HG03025 (cell line): ENCODE results near the gene NME7.
"Not testable (repeated sequence)": the region's sequence is repeated elsewhere in the genome, so short reads cannot be mapped to it uniquely, and the experiment has no call there.

Source experiments
- ATAC-seq: cut with Tn5 transposase; IDR thresholded peaks from one replicate; pipeline ENCODE4 v1.9.1; 2021; ENCODE audit warnings: mild to moderate bottlenecking, moderate library complexity; ENCODE audit not compliant: unreplicated experiment, low FRiP score

NME7 gene

DNA sequence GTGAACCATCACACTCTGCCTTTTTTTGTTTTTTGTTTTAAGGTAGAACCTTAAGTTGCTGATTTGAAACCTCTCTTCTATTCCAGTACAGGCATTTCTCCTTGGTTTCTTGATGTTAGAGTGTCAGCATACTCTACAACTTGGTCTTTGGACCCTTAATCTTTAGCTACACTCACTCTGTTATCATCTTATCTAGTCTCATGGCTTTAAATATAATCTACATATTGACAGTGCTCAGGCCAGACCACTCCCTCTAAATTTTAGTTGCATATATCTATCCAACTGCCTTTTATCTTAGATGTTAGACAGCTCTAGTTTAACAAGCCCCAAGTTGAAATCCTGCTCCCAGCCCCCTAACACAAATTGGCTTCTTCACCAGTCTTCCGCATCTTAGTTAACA is 22.1 kb downstream of the NME7 start:
- no peak for ATAC-seq

DNA sequence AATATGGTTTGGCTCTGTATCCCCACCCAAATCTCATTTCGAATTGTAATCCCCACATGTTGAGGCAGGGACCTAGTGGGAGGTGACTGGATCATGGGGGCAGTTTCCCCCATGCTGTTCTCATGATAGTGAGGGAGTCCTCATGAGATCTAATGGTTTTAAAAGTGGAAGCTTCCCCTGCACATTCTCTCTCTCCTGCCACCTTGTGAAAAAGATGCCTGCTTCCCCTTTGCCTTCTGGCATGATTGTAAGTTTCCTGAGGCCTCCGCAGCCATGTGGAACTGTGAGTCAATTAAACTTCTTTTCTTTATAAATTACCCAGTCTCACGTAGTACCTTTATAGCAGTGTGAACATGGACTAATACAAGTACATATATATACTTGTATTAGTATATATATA is 25.5 kb downstream of the NME7 start:
- ATAC-seq: not testable (repeated sequence)

DNA sequence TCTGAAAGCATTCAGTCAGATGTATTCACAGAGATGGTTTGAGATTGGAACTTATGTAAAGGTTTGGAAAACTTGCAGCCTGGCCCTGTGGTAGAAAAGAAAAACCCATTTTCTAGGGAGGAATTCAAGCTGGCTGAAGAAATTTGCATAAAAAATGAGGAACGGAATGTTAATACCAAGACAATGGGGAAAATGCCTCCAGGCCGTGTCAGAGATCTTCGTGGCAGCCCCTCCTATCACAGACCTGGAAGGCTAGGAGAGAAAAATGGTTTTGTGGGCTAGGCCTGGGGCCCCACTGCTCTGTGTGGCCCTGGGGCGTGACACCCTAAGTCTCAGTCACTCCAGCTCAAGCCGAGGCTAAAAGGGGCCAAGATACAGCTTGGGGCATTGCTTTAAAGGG is 26.7 kb downstream of the NME7 start:
- no peak for ATAC-seq

DNA sequence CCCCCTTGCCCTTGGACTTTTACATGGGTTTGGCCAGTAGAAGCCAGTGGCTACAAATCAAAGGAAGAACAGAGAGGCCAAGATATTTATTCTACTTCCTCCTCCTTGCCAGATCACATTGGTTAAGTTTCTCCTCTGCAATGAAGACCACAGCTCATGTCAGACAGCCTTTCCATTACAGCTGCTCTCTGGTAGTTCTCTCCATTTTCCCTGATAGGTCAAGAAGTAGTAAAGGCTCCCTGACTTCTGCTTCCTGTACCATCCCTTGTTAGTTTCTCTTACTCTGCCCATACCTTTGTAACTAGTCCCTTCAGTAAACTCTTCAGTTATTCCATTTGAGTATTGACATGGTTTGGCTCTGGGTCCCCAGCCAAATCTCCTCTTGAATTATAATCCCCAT is 27.8 kb downstream of the NME7 start:
- no peak for ATAC-seq

DNA sequence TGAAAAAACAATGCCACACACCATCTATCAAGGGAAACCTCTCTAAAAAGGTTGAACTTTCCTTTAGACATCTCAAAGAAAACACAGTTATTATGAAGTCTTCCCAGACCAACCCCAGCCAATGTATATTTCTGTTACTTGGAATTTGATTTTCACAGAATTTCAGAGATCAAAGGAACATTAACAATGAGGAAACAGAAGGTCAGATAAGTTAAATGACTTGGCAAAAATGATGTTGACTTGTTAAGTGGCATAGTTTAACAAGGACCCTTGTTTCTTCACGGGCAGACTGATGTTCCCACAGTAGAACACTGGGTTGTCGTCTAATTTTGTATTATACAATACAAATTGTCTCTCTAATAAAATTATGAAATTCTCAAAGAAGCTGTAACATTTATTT is 29.0 kb downstream of the NME7 start:
- ATAC-seq: no peak

DNA sequence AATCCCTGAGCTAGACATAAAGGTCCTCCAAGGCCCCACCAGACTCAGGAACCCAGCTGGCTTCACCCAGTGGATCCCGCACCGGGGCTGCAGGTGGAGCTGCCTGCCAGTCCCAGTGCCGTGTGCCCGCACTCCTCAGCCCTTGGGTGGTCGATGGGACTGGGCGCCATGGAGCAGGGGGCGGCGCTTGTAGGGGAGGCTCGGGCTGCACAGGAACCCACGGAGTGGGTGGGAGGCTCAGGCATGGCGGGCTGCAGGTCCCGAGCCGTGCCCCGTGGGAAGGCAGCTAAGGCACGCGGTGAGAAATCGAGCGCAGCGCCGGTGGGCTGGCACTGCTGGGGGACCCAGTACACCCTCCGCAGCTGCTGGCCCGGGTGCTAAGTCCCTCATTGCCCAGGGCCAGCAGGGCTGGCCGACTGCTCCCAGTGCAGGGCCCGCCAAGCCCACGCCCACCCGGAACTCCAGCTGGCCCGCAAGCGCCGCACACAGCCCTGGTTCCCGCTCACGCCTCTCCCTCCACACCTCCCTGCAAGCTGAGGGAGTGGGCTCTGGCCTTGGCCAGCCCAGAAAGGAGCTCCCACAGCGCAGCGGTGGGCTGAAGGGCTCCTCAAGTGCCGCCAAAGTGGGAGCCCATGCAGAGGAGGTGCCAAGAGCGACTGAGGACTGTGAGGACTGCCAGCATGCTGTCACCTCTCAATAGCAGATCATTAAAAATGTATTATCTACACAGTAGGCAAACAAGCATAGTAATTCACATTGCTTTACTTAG is 30.5 kb downstream of the NME7 start:
- ATAC-seq: not testable (repeated sequence)

DNA sequence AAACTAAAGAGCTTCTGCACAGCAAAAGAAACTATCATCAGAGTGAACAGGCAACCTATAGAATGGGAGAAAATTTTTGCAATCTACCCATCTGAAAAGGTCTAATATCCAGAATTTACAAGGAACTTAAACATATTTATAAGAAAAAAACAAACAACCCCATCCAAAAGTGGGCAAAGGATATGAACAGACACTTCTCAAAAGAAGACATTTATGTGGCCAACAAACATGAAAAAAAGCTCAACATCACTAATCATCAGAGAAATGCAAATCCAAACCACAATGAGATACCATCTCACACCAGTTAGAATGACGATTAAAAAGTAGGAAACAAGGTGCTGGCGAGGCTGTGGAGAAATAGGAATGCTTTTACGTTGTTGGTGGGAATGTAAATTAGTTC is 32.9 kb downstream of the NME7 start:
- ATAC-seq: not testable (repeated sequence)

DNA sequence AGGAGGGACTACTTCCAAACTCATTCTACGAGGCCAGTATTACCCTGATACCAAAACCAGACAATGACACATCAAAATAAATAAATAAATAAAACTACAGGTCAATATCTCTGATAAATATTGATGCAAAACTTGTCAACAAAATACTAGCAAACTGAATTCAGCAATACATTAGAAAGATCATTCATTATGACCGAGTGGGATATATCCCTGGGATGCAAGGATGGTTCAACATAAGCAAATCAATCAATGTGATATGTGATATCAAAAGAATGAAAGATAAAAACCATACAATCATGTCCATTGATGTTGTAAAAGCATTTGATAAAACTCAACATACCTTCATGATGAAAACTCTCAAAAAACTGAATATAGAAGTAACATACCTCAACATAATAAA is 36.7 kb downstream of the NME7 start:
- ATAC-seq: no peak

DNA sequence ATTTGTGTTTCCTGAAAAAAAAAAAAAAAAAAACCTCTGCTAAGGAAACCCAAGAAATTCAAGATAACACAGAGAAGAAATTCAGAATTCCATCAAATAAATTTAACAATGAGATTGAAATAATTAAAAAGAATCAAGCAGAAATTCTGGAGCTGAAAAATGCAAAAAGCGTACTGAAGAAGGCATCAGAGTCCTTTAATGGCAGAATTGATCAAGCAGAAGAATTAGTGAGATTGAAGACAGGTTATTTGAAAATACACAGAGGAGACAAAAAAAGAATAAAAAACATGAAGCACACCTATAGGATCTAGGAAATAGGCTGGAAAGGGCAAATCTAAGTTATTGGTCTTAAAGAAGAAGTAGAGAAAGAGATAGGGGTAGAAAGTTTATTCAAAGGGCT is 38.2 kb downstream of the NME7 start:
- no peak for ATAC-seq

DNA sequence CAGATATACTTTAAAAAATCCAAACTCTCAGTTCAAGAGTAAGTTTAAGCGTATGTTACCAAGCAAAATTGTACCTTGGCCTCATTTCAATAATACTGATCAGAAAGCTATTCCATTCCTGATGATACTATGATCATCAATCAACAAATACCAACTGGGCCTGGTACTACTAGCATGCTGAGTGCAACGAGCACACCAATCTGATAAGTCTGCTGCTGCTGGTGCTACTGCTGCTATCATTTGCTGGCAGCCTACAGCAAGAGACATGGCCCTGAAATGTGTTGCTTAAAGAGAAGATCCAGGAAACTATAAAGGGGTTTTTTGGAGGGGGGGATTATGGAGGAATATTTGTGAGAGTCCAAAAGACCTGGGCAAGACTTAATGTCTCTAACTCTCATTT is 39.7 kb downstream of the NME7 start:
- ATAC-seq: no peak

DNA sequence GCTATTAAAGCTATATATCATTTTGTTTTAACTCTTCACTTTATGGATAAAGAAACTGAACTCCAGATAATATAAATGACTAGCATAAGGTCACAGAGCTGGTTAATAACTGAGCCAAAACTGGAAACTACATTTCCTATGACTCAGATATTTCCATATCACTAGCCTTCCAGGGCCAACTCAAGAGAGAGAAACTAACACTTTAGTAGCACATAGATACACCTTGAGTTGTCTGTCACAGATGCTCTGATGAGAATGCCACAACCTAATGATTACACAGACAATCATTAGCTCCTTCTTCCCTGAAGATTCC is 40.7 kb downstream of the NME7 start:
- ATAC-seq: no peak

DNA sequence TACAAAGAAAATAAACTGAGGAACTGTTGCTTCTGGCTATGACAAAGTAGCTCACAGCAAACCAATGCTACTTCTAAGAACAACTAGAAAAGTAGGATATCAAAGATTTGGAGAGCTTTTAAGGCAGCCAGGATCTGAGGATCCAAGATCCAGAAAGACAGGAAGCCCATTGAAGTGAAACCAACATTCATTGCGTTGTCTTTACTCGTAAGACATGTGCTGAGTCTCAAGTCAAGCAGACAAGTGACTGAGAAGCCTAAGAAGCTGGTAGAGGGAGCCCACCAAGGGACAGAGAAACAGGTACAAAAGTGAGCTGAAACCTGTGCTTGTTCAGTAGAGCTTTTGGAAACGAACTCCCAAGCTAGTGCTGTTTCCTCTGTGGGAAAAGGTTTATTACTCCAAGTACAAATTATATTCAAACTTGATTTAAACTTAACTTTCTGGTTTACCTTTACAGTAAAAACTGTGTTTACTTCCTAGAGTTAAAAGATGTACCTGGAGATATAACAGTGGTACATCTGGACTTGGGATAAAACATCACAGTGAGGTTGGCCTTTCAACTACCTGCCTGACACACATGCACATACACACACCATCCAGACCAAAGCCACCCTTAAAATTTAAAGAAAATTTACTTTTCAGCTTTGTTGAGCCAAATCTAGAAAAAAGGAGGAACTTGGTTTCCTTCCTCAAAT is 41.2 kb downstream of the NME7 start:
- ATAC-seq: no peak

DNA sequence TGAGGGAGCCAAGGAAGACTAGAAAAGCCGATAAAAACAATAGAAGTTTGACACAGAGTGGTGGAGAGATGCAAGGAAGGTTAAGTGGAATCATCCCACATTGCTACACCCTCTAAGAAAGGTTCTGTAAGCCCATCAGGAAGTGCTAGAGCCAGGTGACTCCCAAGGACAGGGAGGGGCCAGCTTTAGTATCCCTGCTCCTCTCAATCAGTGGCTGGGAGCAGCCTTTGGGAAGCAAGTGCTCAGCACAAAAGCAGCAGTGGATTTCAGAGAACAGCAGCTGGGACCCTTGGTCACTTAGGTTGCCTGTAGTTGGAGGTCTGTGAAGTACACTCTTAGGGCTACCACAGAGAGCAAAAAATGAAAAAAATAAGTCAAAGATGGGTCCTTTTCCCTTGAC is 42.5 kb downstream of the NME7 start:
- no peak for ATAC-seq

DNA sequence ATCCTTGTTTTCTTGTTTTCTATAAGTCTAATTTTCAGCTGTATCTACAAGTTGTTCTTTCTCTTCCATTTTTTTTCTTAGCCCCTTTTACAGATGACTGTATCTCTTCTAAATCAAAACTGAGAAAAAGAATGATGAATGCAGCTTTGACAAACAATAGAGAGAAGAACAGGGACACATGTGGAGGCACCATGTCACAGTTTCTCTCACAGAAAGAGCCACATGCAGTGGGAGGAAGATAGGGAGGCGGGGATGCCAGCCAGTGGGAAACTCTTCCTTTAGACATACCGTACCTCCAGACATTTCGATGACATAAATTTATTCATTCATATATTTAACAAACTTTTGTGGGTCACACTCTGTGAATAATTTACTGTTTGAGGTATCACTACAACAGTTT is 45.5 kb downstream of the NME7 start:
- ATAC-seq: no peak

DNA sequence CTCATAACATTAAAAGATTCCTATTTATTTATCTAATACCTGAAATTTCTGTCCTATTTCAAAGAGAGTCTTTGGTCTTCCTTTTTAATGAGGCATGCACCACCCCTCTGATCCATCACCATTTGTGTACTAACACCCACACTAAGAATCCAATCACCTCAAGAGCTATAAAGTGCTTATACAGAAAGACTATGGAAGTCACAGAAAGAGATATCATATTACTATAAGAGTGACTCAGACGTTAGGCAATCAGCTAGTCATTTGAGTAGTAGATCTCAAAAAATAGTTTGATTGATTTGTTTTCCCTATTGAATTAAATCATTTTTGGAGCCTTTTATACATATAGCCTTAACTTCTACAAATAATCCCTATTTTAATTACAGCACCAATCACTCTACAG is 46.1 kb downstream of the NME7 start:
- no peak for ATAC-seq

DNA sequence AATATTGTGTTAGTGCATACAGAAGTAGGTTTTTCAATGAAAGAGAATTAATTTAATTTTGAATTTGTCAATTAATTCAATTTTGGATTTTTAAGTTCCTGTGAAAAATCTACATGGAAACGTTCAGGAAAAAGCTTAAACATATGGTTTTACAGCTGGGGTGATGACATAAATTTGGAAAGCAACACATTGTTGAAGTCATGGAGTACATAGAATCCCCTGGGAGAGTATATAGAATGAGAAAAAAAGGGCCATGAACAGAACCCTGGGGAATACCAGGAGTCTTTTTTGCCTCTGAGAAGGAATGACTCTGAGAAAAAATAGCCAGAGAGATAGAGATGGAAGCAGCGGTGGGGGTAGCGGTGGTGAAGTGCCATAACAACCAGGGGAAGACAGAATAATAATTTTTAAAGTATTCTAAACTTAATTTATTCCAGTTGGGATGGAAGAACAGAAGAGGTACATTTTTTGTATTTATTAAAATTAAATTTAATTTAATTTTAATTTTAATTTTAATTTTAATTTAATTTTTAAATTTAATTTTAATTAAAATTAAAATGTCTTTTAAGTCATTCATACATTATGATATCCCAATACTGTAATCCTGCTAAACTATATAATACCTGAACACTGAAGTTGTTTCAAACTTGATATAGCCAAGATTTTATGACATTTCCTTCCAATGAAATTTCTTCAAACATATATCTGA is 48.9 kb downstream of the NME7 start:
- ATAC-seq: no peak

DNA sequence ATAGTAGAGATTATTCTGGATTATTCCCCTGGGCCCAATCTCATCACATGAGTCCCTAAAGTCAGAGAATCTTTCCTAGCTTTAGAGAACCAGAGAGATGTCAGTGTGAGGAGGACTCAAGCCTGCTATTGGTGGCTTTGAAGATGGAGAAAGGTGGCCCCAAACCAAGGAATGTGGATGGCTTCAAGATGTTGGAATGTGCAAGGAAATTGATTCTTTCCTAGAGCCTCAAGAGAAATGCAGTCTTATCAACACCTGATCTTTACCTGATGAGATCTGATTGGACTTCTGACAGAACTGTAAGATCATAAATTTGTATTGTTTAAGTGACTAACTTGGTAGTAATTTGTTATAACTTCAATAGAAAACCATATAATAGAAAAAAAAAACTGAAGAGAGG is 51.0 kb downstream of the NME7 start:
- no peak for ATAC-seq

DNA sequence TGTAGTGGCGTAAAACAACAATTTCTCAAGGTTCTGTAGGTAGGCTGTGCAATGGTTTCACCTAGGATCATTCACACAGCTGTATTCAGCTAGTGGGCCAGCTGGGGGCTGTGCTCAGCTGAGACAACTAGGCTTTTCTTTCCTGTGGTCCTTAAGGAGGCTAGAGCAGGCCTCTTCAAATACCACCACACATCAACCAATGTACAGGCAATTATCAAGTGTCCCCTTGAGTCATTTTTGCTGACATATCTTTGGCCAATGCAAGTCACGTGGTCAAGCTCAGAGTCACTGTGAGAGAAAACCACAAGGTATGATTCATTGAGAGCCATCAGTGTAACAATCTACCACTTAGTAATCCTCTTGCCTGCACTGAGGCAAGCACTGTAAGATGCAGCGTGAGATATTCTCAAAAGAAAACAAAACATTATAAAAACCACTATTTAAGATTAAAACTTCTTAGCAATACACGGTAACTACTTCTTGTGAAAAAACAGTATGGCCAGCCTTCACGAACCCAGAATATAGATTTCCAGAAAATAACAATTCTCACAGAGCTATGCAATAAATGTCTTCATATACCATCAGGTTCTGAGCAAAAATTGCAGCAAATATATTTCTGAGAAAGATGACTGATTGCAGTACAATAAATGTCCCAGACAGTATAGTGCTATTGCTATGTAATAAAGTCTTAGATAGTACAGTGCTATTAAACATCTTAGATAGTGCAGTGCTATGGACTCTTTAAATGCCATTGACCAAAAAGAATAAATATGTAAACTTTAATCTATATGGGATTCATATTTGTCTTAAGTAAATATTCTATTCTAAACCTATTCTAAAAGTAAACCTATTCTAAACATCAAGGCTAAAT is 55.3 kb downstream of the NME7 start:
- ATAC-seq: no peak

DNA sequence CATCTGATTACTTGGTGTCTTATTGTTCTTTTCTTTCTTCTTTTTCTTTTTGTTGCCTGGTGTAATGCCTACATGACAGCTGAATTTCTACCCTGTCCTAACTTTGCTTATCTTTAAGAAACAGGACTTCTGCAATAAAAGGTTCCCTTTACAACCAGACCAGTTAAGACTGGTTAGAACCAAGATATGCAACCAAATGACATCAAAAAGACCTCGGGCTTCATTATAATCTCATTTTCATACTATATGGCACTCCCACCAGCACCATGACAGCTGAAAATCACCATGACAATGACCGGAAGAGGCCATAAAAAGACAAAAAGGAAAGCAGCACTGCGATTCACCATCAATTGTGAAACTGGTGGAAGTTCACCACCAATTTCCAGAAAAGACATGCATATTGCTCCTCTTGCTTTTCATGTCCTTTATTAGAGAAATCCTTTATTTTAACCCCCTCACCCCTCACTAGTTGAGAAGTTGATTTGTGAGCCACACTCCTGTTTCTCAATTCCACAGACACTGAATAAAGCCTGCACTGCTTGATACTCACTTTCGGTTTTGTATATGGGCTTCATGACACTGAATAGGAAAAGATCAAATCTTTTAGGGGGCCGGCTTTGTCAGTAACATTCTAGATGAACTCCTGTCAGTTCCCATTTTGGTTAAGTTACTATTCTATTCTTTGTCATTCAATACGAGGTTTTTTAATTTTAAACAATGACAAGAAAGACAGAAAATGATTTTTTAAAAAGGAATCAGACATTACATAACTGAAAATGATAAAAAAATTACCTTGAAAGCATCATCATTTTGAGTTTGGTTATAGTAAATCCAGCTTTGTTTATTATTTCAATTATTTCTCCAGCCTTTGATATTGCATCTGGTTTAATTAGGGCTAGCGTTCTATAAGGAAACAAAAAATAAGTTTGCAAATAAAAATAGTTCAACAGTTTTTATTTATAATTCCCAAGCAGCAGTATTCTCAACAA is 58.1 kb downstream of the NME7 start:
- ATAC-seq: no peak
